Panc1 (cell line): ENCODE results near the gene STXBP5. TPM values are rescaled to one million over a fixed set of nuclear protein-coding genes. Genes with fewer than 3 reads are reported as not detected.
A peak's percentile ranks its signal among the peaks of the same experiment; 100 is the strongest.

Experiments
- ATAC-seq: fragments of 200-7000 bp; cut with Tn5 transposase; 2 replicates; pipeline ENCODE4 v1.9.1; 2020; ENCODE audit warnings: mild to moderate bottlenecking, moderate library complexity
- BruUV-seq: library from RNA; stranded (reverse); fragments of 400-500 nt; replicated peaks from 2 replicates; lab custom pipeline; 2021; lab: Mats Ljungman, UMichigan
- CTCF ChIA-PET: fragments of 300-600 bp; sonication (Branson Sonifier 250); formaldehyde crosslinking; loops from one replicate; lab custom pipeline; 2022; ENCODE audit warnings: antibody characterized with exemption; lab: Charles Lee
- POLR2A ChIA-PET: fragments of 300-600 bp; sonication (Branson Sonifier 250); formaldehyde crosslinking; loops from one replicate; lab custom pipeline; 2022; ENCODE audit warnings: antibody characterized with exemption; lab: Charles Lee
- DNase-seq: peaks from one replicate; pipeline ENCODE4 v3.0.0-alpha.2; 2010; ENCODE audit warnings: low read depth, low spot score
- H3K27ac ChIP-seq: 2 replicates; pipeline ENCODE4 v1.5.1; 2011; ENCODE audit warnings: mild to moderate bottlenecking, low read length, inconsistent platforms
- H3K27me3 ChIP-seq: fragments of 200-500 bp; sonication (Bioruptor generic); 2 replicates; pipeline ENCODE4 v1.6.0; 2014; ENCODE audit warnings: low read length, inconsistent platforms; ENCODE audit not compliant: control insufficient read depth, insufficient read depth
- H3K36me3 ChIP-seq: fragments of 200-500 bp; sonication (Bioruptor generic); 2 replicates; pipeline ENCODE4 v1.5.1; 2014; ENCODE audit warnings: inconsistent platforms, mild to moderate bottlenecking, low read length, moderate library complexity; ENCODE audit not compliant: control insufficient read depth, insufficient read depth
- H3K4me1 ChIP-seq: 2 replicates; pipeline ENCODE4 v1.5.1; 2011; ENCODE audit warnings: inconsistent platforms, mild to moderate bottlenecking, low read length, moderate library complexity; ENCODE audit not compliant: control insufficient read depth, insufficient read depth
- H3K4me3 ChIP-seq, 2 experiments: 2 replicates each; pipeline ENCODE4 v1.5.1; 2011 to 2012; ENCODE audit warnings: low read depth in 2 of 2, low read length in 2 of 2, mild to moderate bottlenecking in 2 of 2, inconsistent platforms in 1 of 2, moderate library complexity in 1 of 2
- H3K9me3 ChIP-seq: fragments of 200-500 bp; sonication (Bioruptor generic); 2 replicates; pipeline ENCODE4 v1.5.1; 2014; ENCODE audit warnings: low read depth, mild to moderate bottlenecking, inconsistent platforms, low read length, moderate library complexity; ENCODE audit not compliant: control insufficient read depth, insufficient read depth
- POLR2AphosphoS5 ChIP-seq: IDR thresholded peaks from 2 replicates; pipeline ENCODE4 v1.6.1; 2012; ENCODE audit warnings: mild to moderate bottlenecking, low read depth, low read length, moderate library complexity
- SIN3A ChIP-seq: IDR thresholded peaks from 2 replicates; pipeline ENCODE4 v1.6.1; 2012; ENCODE audit warnings: low read depth, mild to moderate bottlenecking, low read length, moderate library complexity, borderline replicate concordance; ENCODE audit not compliant: insufficient read depth
- TCF7L2 ChIP-seq: IDR thresholded peaks from 2 replicates; pipeline ENCODE4 v1.6.1; 2011; ENCODE audit warnings: mild to moderate bottlenecking, low read depth, low read length, inconsistent platforms
- in situ Hi-C: cut with HindIII; loops from 2 replicates; pipeline ENCODE4 v1.10.0; 2016; ENCODE audit warnings: low sequenced_read_pairs, low pct_unique_long_range_greater_than_20kb
- intact Hi-C: fragments of 100-400 bp; cut with micrococcal nuclease; formaldehyde crosslinking; loops from one replicate; pipeline ENCODE4 v1.10.0; 2022; ENCODE audit not compliant: unreplicated experiment
- total RNA-seq: library from RNA; stranded (reverse); gene quantifications from one replicate; pipeline ENCODE4 v1.2.1, GENCODE V29; 2021; ENCODE audit not compliant: unreplicated experiment
- TF ChIP-seq, protein P1 (sequence below): fragments of 450-650 bp; IDR thresholded peaks from 2 replicates; pipeline ENCODE4 v1.5.1; 2017; ENCODE audit warnings: mild to moderate bottlenecking
- TF ChIP-seq, protein P2 (sequence below), 2 experiments: IDR thresholded peaks; 2 replicates each; pipeline ENCODE4 v1.6.1; 2011 to 2012; ENCODE audit warnings: low read depth in 2 of 2, control low read depth in 1 of 2, low read length in 1 of 2, mild to moderate bottlenecking in 1 of 2, moderate library complexity in 1 of 2; ENCODE audit not compliant: insufficient read depth in 1 of 2

The STXBP5 gene
- total RNA-seq, 1 experiment from 2014 or later = 77.8 TPM

DNA sequence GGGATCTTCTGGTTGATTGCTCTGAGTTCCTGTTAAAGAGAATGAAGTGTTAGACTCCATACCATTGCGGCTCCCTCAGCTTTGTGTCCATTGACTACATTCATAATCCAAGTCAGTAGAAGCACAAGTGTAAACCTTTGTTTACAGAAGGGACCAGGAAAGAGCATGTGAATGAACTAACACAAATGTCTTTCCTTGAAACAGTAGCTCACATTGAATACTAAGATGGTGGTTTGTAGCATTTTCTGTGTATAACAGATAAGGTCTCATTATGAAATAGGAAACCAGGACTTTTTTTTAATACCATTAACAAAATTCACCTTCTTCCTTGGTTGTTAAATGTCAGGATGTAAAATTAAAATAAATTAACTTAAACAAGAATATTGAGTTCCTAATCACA is 8.4 kb downstream of the STXBP5 start:
- TF ChIP-seq SIN3A (no peak), TCF7L2 (no peak), POLR2AphosphoS5 (no peak)
- TF ChIP-seq, protein P1, sequence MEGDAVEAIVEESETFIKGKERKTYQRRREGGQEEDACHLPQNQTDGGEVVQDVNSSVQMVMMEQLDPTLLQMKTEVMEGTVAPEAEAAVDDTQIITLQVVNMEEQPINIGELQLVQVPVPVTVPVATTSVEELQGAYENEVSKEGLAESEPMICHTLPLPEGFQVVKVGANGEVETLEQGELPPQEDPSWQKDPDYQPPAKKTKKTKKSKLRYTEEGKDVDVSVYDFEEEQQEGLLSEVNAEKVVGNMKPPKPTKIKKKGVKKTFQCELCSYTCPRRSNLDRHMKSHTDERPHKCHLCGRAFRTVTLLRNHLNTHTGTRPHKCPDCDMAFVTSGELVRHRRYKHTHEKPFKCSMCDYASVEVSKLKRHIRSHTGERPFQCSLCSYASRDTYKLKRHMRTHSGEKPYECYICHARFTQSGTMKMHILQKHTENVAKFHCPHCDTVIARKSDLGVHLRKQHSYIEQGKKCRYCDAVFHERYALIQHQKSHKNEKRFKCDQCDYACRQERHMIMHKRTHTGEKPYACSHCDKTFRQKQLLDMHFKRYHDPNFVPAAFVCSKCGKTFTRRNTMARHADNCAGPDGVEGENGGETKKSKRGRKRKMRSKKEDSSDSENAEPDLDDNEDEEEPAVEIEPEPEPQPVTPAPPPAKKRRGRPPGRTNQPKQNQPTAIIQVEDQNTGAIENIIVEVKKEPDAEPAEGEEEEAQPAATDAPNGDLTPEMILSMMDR = no peak
- TF ChIP-seq, protein P2, sequence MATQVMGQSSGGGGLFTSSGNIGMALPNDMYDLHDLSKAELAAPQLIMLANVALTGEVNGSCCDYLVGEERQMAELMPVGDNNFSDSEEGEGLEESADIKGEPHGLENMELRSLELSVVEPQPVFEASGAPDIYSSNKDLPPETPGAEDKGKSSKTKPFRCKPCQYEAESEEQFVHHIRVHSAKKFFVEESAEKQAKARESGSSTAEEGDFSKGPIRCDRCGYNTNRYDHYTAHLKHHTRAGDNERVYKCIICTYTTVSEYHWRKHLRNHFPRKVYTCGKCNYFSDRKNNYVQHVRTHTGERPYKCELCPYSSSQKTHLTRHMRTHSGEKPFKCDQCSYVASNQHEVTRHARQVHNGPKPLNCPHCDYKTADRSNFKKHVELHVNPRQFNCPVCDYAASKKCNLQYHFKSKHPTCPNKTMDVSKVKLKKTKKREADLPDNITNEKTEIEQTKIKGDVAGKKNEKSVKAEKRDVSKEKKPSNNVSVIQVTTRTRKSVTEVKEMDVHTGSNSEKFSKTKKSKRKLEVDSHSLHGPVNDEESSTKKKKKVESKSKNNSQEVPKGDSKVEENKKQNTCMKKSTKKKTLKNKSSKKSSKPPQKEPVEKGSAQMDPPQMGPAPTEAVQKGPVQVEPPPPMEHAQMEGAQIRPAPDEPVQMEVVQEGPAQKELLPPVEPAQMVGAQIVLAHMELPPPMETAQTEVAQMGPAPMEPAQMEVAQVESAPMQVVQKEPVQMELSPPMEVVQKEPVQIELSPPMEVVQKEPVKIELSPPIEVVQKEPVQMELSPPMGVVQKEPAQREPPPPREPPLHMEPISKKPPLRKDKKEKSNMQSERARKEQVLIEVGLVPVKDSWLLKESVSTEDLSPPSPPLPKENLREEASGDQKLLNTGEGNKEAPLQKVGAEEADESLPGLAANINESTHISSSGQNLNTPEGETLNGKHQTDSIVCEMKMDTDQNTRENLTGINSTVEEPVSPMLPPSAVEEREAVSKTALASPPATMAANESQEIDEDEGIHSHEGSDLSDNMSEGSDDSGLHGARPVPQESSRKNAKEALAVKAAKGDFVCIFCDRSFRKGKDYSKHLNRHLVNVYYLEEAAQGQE (IDR thresholded peaks at IDR 0.05; ENCODE audit: insufficient read depth in 1 of 2, low read depth in 2 of 2, low read length in 1 of 2) = no peak
- Histone ChIP-seq H3K36me3 (peaks cover 9% of the 10 kb centered on the region; the same call in 1 of the 2 replicates), H3K4me1 (peaks cover 31% of the 10 kb centered on the region), H3K4me3 (no peak overlapping the region), H3K27ac (peak overlapping the region; percentile 6; the same call in 1 of the 2 replicates), H3K27me3 (no peaks in the 10 kb centered on the region), H3K9me3 (no peaks in the 10 kb centered on the region)
- DNase-seq (no peak), ATAC-seq (no peak)
- CTCF ChIA-PET = no interaction called here
- intact Hi-C loops (no loop called here), in situ Hi-C loops (no loop called here)
- POLR2A ChIA-PET = interaction anchor here (0.6 kb wide), 1 partner anchor 99 kb away, joined by 7 read pairs; no protein-coding TSS in a partner anchor
- BruUV-seq = no TSS peak

GRCh38 chr6:147213772-147214171 is 9.6 kb downstream of the STXBP5 start:
- no peak overlapping the region for H3K4me3 ChIP-seq
- in situ Hi-C loops (no loop called here), intact Hi-C loops (no loop called here)
- peaks cover 1% of the 10 kb centered on the region; the same call in 1 of the 2 replicates for H3K36me3 ChIP-seq
- H3K27ac ChIP-seq = no peak overlapping the region
- ATAC-seq = no peak
- H3K27me3 ChIP-seq = no peaks in the 10 kb centered on the region
- TF ChIP-seq, protein P2 (IDR thresholded peaks at IDR 0.05; ENCODE audit: insufficient read depth in 1 of 2, low read depth in 2 of 2, low read length in 1 of 2) = no peak
- TF ChIP-seq, protein P1 = no peak
- no peak for TF ChIP-seq SIN3A
- TF ChIP-seq POLR2AphosphoS5 = no peak
- no peak for TF ChIP-seq TCF7L2
- peaks cover 21% of the 10 kb centered on the region; the same call in 1 of the 2 replicates for H3K4me1 ChIP-seq
- ChIA-PET POLR2A (no interaction called here), CTCF (no interaction called here)
- no peak for DNase-seq
- no TSS peak for BruUV-seq
- H3K9me3 ChIP-seq = no peaks in the 10 kb centered on the region
